ENCODE data around the gene GPR27. TPM values are rescaled to one million over a fixed set of nuclear protein-coding genes. Genes with fewer than 3 reads are reported as not detected.

The GPR27 gene
- total RNA-seq, 1 experiment from 2014 or later: 15.5 TPM

GRCh38 chr3:71734881-71735280 lies 18.8 kb upstream of the GPR27 start:
- no peak overlapping the region for H2BK20ac ChIP-seq (ENCODE audit: low read depth, low read length, poor library complexity, severe bottlenecking)
- H2BK5ac ChIP-seq (ENCODE audit: insufficient read length, low read length): no peak overlapping the region
- H3K27me3 ChIP-seq (ENCODE audit: insufficient read depth, low read length): no peaks in the 10 kb centered on the region
- Mint-ChIP-seq H3K4me3 (no peak overlapping the region), H3K36me3 (ENCODE audit: insufficient read depth in 1 of 3, low read depth in 3 of 3) (no peaks in the 10 kb centered on the region; a peak in 2 of 7 replicates), H3K4me1 (peaks cover 15 to 16% of the 10 kb centered on the region in 2 experiments), H3K27ac (no peak overlapping the region), H3K27me3 (ENCODE audit: low read depth) (no peaks in the 10 kb centered on the region), H3K9me3 (peaks cover 0 to 2% of the 10 kb centered on the region in 2 experiments; a peak in 1 of 5 replicates)
- no peak overlapping the region for H2BK120ac ChIP-seq (ENCODE audit: low read depth, low read length, poor library complexity, severe bottlenecking)
- H3K23ac ChIP-seq (ENCODE audit: insufficient read length, low read depth, low read length): no peak overlapping the region
- H3K9ac ChIP-seq (ENCODE audit: extremely low read depth, insufficient read length, low read length): no peak overlapping the region
- no peak for DNase-seq
- H3K4me2 ChIP-seq (ENCODE audit: insufficient read depth, insufficient read length, low read length): no peak overlapping the region
- TF ChIP-seq CTCF (conservative IDR thresholded peaks at IDR 0.05): no peak
- H2AK5ac ChIP-seq (ENCODE audit: insufficient read length, low read length): no peak overlapping the region
- no peak overlapping the region for H3K27ac ChIP-seq (ENCODE audit: insufficient read length, low read depth, low read length)
- no peaks in the 10 kb centered on the region for H3K23me2 ChIP-seq (ENCODE audit: insufficient read length, low read depth, low read length, poor library complexity, severe bottlenecking)
- no peak overlapping the region for H3K14ac ChIP-seq (ENCODE audit: insufficient read depth, low read length)
- no peaks in the 10 kb centered on the region for H4K20me1 ChIP-seq (ENCODE audit: control insufficient read depth, insufficient read depth, insufficient read length)
- H2AFZ ChIP-seq (ENCODE audit: low read length): no peak overlapping the region
- no peak overlapping the region for H3K4ac ChIP-seq (ENCODE audit: low read depth, low read length)
- no peaks in the 10 kb centered on the region for H3K9me3 ChIP-seq (ENCODE audit: control insufficient read depth, low read depth, low read length)
- no peak overlapping the region for H3K56ac ChIP-seq (ENCODE audit: insufficient read length, low read depth, low read length)
- H3K4me1 ChIP-seq (ENCODE audit: insufficient read depth, low read length): peaks cover 4% of the 10 kb centered on the region; the same call in 1 of the 2 replicates
- no peaks in the 10 kb centered on the region for H3K79me1 ChIP-seq (ENCODE audit: insufficient read depth, low read depth, low read length, poor library complexity, severe bottlenecking)
- H4K5ac ChIP-seq (ENCODE audit: insufficient read length, low read depth, low read length): no peak overlapping the region
- H4K8ac ChIP-seq (replicated peaks; ENCODE audit: insufficient read length, low read depth, low read length): no peak overlapping the region
- no peak overlapping the region for H2BK15ac ChIP-seq (ENCODE audit: low read depth, low read length)
- WGBS (ENCODE audit: extremely low coverage, insufficient read length, low lambda C conversion rate): no CpG with 5 or more reads among the region's 1 CpG
- H4K91ac ChIP-seq (ENCODE audit: insufficient read length, low read depth, low read length): no peak overlapping the region
- H3K18ac ChIP-seq (ENCODE audit: insufficient read length, low read depth, low read length): no peak overlapping the region
- no peak overlapping the region for H2BK12ac ChIP-seq (ENCODE audit: insufficient read length, low read depth, low read length)
- H3K79me2 ChIP-seq (ENCODE audit: insufficient read depth, low read length): no peaks in the 10 kb centered on the region
- no peak overlapping the region for H3T11ph ChIP-seq (ENCODE audit: low read length)

All from H9 (cell line).